Neural progenitor cell (in vitro differentiated cells): Measurements from ENCODE around the gene HSD17B1. TPM values are rescaled to one million over a fixed set of nuclear protein-coding genes. Genes with fewer than 3 reads are reported as not detected.

Experiments
- DNase-seq: peaks from one replicate; pipeline ENCODE4 v3.0.0-alpha.2; 2016; ENCODE audit warnings: low spot score
- H2AFZ ChIP-seq: fragments of 200-600 bp; sonication (generic); replicated peaks from 2 replicates; pipeline ENCODE4 v1.6.1; 2016; ENCODE audit warnings: antibody characterized with exemption
- H3F3A ChIP-seq: fragments of 200-600 bp; sonication (generic); 2 replicates; pipeline ENCODE4 v1.6.1; 2016; ENCODE audit warnings: antibody characterized with exemption, low read depth
- H3K27ac ChIP-seq: fragments of 200-600 bp; sonication (generic); 2 replicates; pipeline ENCODE4 v1.5.1; 2016; ENCODE audit warnings: mild to moderate bottlenecking
- H3K27me3 ChIP-seq: fragments of 200-600 bp; sonication (generic); 2 replicates; pipeline ENCODE4 v1.6.1; 2016; ENCODE audit warnings: mild to moderate bottlenecking, moderate library complexity
- H3K36me3 ChIP-seq: fragments of 200-600 bp; sonication (generic); 2 replicates; pipeline ENCODE4 v1.5.1; 2016
- H3K4me1 ChIP-seq: fragments of 200-600 bp; sonication (generic); 2 replicates; pipeline ENCODE4 v1.6.1; 2016; ENCODE audit warnings: mixed run types
- H3K4me2 ChIP-seq: fragments of 200-600 bp; sonication (generic); 2 replicates; pipeline ENCODE4 v1.6.1; 2016
- H3K4me3 ChIP-seq: fragments of 200-600 bp; sonication (generic); 2 replicates; pipeline ENCODE4 v1.5.1; 2016
- H3K79me2 ChIP-seq: fragments of 200-600 bp; sonication (generic); 2 replicates; pipeline ENCODE4 v1.6.1; 2016; ENCODE audit warnings: low read depth
- H3K9ac ChIP-seq: fragments of 200-600 bp; sonication (generic); 2 replicates; pipeline ENCODE4 v1.6.1; 2016
- H3K9me3 ChIP-seq: fragments of 200-600 bp; sonication (generic); 2 replicates; pipeline ENCODE4 v1.5.1; 2016; ENCODE audit warnings: low read depth
- H4K20me1 ChIP-seq: fragments of 200-600 bp; sonication (generic); 2 replicates; pipeline ENCODE4 v1.6.1; 2016; ENCODE audit warnings: low read depth
- H3K27ac Mint-ChIP-seq: 3 replicates; pipeline ENCODE4 v1.8.0; 2021; ENCODE audit warnings: mixed read lengths
- H3K27me3 Mint-ChIP-seq: 2 replicates; pipeline ENCODE4 v1.8.0; 2022; ENCODE audit warnings: low read depth, mild to moderate bottlenecking, inconsistent platforms, moderate library complexity, mixed read lengths; ENCODE audit not compliant: insufficient read depth
- H3K36me3 Mint-ChIP-seq: 3 replicates; pipeline ENCODE4 v1.8.0; 2021; ENCODE audit warnings: mixed read lengths
- H3K4me1 Mint-ChIP-seq: 3 replicates; pipeline ENCODE4 v1.8.0; 2021; ENCODE audit warnings: mixed read lengths
- H3K4me3 Mint-ChIP-seq: 3 replicates; pipeline ENCODE4 v1.8.0; 2021; ENCODE audit warnings: mild to moderate bottlenecking, moderate library complexity, mixed read lengths
- H3K9me3 Mint-ChIP-seq: 3 replicates; pipeline ENCODE4 v1.8.0; 2020; ENCODE audit warnings: mixed read lengths
- EZH2 ChIP-seq: fragments of 200-600 bp; sonication (generic); IDR thresholded peaks from 2 replicates; pipeline ENCODE4 v1.6.1; 2017; ENCODE audit warnings: antibody characterized with exemption, mild to moderate bottlenecking, moderate library complexity
- EZH2phosphoT487 ChIP-seq: fragments of 200-600 bp; sonication (generic); IDR thresholded peaks from 2 replicates; pipeline ENCODE4 v1.6.1; 2017; ENCODE audit warnings: antibody characterized with exemption
- total RNA-seq: library from RNA; depleted of rRNA; stranded (reverse); fragments of >200 nt; gene quantifications from 2 replicates; pipeline ENCODE4 v1.2.3, GENCODE V29; 2015; ENCODE audit warnings: low replicate concordance
- TF ChIP-seq, protein P1 (sequence below): fragments of 200-600 bp; sonication (generic); IDR thresholded peaks from 2 replicates; pipeline ENCODE4 v1.5.1; 2017; ENCODE audit warnings: antibody characterized with exemption, mild to moderate bottlenecking

HSD17B1 gene
- total RNA-seq, 1 donor from 2014 or later = 2.2 TPM

DNA sequence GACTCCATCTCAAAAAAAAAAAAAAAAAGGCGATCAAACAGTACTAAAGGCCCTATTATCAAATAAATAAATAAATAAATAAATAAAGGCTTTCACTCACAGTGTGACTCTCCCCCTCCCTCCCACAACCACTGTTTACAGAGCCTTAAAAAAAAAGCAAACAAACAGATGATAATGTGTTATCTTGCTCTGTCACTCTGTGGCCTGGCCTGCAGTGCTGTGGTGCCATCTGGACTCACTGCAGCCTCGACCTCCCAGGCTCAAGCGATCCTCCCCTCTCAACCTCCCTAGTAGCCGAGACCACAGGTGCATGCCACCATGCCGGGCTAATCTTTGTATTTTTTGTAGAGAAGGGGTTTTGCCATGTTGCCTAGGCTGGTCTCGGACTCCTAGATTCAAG lies 24.8 kb upstream of the HSD17B1 start:
- Histone ChIP-seq H3K9me3 (no peaks in the 10 kb centered on the region), H3K27me3 (peaks cover 21% of the 10 kb centered on the region), H3K4me1 (no peaks in the 10 kb centered on the region), H3K27ac (no peak overlapping the region), H4K20me1 (no peaks in the 10 kb centered on the region), H3K79me2 (no peaks in the 10 kb centered on the region), H3K36me3 (no peaks in the 10 kb centered on the region), H3K4me3 (no peak overlapping the region), H3F3A (peaks cover 6% of the 10 kb centered on the region), H3K4me2 (no peak overlapping the region), H3K9ac (no peak overlapping the region), H2AFZ (no peak overlapping the region)
- Mint-ChIP-seq H3K27me3 (peaks cover 5% of the 10 kb centered on the region), H3K4me1 (peaks cover 39% of the 10 kb centered on the region), H3K27ac (no peak overlapping the region), H3K9me3 (no peaks in the 10 kb centered on the region), H3K36me3 (peaks cover 6% of the 10 kb centered on the region), H3K4me3 (no peak overlapping the region)
- TF ChIP-seq EZH2phosphoT487 (no peak), EZH2 (no peak)
- TF ChIP-seq, protein P1, sequence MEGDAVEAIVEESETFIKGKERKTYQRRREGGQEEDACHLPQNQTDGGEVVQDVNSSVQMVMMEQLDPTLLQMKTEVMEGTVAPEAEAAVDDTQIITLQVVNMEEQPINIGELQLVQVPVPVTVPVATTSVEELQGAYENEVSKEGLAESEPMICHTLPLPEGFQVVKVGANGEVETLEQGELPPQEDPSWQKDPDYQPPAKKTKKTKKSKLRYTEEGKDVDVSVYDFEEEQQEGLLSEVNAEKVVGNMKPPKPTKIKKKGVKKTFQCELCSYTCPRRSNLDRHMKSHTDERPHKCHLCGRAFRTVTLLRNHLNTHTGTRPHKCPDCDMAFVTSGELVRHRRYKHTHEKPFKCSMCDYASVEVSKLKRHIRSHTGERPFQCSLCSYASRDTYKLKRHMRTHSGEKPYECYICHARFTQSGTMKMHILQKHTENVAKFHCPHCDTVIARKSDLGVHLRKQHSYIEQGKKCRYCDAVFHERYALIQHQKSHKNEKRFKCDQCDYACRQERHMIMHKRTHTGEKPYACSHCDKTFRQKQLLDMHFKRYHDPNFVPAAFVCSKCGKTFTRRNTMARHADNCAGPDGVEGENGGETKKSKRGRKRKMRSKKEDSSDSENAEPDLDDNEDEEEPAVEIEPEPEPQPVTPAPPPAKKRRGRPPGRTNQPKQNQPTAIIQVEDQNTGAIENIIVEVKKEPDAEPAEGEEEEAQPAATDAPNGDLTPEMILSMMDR = no peak
- no peak for DNase-seq

DNA sequence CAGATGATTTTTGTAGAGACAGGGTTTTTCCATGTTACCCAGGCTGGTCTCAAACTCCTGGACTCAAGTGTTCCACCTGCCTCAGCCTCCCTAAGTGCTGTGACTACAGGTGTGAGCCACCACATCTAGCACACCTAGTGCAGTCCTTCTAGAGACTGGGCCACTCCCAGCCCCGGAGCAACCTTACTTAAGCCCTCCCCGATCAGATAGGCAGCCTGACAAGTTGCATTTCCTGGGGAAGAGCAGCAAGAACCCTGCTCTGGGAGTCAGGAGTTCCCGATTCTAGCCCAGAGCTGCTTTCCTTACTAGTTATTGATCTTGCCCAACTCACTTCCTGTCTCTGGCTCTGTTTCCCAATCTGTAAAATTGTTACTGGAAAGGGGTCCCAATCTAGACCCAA lies 23.7 kb upstream of the HSD17B1 start:
- no peaks in the 10 kb centered on the region for H3K36me3 ChIP-seq
- Mint-ChIP-seq H3K4me3 (no peak overlapping the region), H3K27me3 (peaks cover 5% of the 10 kb centered on the region), H3K27ac (no peak overlapping the region), H3K4me1 (peaks cover 33% of the 10 kb centered on the region), H3K9me3 (no peaks in the 10 kb centered on the region), H3K36me3 (peaks cover 1% of the 10 kb centered on the region)
- peaks cover 6% of the 10 kb centered on the region for H3F3A ChIP-seq
- no peak for DNase-seq
- TF ChIP-seq, protein P1 = no peak
- TF ChIP-seq EZH2phosphoT487 = no peak
- no peak for TF ChIP-seq EZH2
- no peaks in the 10 kb centered on the region for H4K20me1 ChIP-seq
- no peaks in the 10 kb centered on the region for H3K9me3 ChIP-seq
- no peak overlapping the region for H3K27ac ChIP-seq
- no peak overlapping the region for H3K9ac ChIP-seq
- no peaks in the 10 kb centered on the region for H3K79me2 ChIP-seq
- H3K27me3 ChIP-seq = peaks cover 32% of the 10 kb centered on the region
- no peak overlapping the region for H2AFZ ChIP-seq
- H3K4me1 ChIP-seq = no peaks in the 10 kb centered on the region
- no peak overlapping the region for H3K4me3 ChIP-seq
- H3K4me2 ChIP-seq = no peak overlapping the region

- Histone ChIP-seq H3K36me3 (no peaks in the 10 kb centered on the region), H3K27ac (no peak overlapping the region), H3K4me3 (no peak overlapping the region), H2AFZ (no peak overlapping the region), H3K9ac (no peak overlapping the region), H3K4me2 (no peak overlapping the region), H3K4me1 (peaks cover 7% of the 10 kb centered on the region), H3F3A (peaks cover 6% of the 10 kb centered on the region), H3K27me3 (peaks cover 34% of the 10 kb centered on the region), H4K20me1 (no peaks in the 10 kb centered on the region), H3K79me2 (no peaks in the 10 kb centered on the region), H3K9me3 (no peaks in the 10 kb centered on the region)
- no peak for DNase-seq
- Mint-ChIP-seq H3K36me3 (no peaks in the 10 kb centered on the region), H3K27me3 (peaks cover 5% of the 10 kb centered on the region), H3K4me1 (peaks cover 36% of the 10 kb centered on the region), H3K27ac (no peak overlapping the region), H3K9me3 (no peaks in the 10 kb centered on the region), H3K4me3 (no peak overlapping the region)
- no peak for TF ChIP-seq EZH2
Observed at GRCh38 chr17:42530952-42531454, 21.7 kb upstream of the HSD17B1 start.

DNA sequence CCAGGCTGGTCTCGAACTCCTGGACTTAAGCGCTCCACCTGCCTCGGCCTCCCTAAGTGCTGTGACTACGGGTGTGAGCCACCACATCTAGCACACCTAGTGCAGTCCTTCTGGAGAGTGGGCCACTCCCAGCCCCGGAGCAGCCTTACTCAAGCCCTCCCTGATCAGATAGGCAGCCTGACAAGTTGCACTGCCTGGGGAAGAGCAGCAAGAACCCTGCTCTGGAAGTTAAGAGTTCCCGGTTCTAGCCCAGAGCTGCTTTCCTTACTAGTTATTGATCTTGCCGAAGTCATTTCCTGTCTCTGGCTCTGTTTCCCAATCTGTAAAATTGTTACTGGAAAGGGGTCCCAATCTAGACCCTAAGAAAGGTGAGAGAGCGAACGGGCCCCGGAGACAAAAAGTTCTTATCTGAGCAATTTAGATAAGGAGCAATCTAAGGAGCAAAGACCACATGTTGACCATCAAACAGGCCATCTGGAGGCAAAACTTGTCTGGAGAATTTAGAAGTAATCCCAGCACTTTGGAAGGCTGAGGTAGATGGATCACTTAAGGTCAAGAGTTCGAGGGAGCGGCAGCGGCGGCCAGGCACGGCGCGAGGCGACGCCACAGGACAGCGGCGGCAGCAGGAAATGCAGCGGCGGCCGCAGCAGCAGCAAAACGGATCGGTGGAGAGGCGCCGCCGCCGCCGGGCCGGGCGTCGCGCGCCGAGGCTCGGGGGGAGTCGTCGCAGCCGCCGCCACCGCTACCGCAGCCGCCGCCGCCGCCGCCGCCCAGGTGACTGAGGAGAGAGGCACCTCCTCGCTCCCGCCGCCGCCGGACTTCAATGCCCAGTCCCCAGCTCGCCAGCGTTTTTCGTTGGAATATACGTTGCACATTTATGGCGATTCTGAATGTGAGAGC lies 21.0 kb upstream of the HSD17B1 start:
- Histone ChIP-seq H4K20me1 (no peaks in the 10 kb centered on the region), H3K27ac (no peak overlapping the region), H3K4me2 (peak overlapping the region; percentile 96), H3K9me3 (no peaks in the 10 kb centered on the region), H3K4me1 (peaks cover 7% of the 10 kb centered on the region), H3F3A (peaks cover 6% of the 10 kb centered on the region), H3K9ac (no peak overlapping the region), H3K27me3 (peaks cover 34% of the 10 kb centered on the region), H3K36me3 (no peaks in the 10 kb centered on the region), H3K4me3 (peak overlapping the region; percentile 56), H3K79me2 (no peaks in the 10 kb centered on the region), H2AFZ (peak overlapping the region; percentile 98)
- Mint-ChIP-seq H3K4me1 (peaks cover 36% of the 10 kb centered on the region), H3K4me3 (peak overlapping the region; percentile 83), H3K27me3 (peaks cover 5% of the 10 kb centered on the region), H3K36me3 (no peaks in the 10 kb centered on the region), H3K9me3 (no peaks in the 10 kb centered on the region), H3K27ac (no peak overlapping the region)
- TF ChIP-seq, protein P1 = peak; percentile 48
- TF ChIP-seq EZH2 (peak; percentile 40), EZH2phosphoT487 (no peak)
- peak; percentile 87 for DNase-seq
